ENCODE results near the gene PEX26.
"Not testable (repeated sequence)": the region's sequence is repeated elsewhere in the genome, so short reads cannot be mapped to it uniquely, and the experiment has no call there.

Gene PEX26

GRCh38 chr22:18059991-18060390 is 17.8 kb upstream of the PEX26 start:
- no peak overlapping the region for H3K4me3 ChIP-seq (ENCODE audit: low read depth, low read length)
- peaks cover 8% of the 10 kb centered on the region for H3K4me1 ChIP-seq
- no peaks in the 10 kb centered on the region for H3K36me3 ChIP-seq
- H3K9me3 ChIP-seq, result no peaks in the 10 kb centered on the region
- TF ChIP-seq CTCF (IDR thresholded peaks at IDR 0.05; ENCODE audit: low read depth, low read length), result no peak
- DNase-seq, result no peak
- H3K27me3 ChIP-seq, result no peaks in the 10 kb centered on the region

DNA sequence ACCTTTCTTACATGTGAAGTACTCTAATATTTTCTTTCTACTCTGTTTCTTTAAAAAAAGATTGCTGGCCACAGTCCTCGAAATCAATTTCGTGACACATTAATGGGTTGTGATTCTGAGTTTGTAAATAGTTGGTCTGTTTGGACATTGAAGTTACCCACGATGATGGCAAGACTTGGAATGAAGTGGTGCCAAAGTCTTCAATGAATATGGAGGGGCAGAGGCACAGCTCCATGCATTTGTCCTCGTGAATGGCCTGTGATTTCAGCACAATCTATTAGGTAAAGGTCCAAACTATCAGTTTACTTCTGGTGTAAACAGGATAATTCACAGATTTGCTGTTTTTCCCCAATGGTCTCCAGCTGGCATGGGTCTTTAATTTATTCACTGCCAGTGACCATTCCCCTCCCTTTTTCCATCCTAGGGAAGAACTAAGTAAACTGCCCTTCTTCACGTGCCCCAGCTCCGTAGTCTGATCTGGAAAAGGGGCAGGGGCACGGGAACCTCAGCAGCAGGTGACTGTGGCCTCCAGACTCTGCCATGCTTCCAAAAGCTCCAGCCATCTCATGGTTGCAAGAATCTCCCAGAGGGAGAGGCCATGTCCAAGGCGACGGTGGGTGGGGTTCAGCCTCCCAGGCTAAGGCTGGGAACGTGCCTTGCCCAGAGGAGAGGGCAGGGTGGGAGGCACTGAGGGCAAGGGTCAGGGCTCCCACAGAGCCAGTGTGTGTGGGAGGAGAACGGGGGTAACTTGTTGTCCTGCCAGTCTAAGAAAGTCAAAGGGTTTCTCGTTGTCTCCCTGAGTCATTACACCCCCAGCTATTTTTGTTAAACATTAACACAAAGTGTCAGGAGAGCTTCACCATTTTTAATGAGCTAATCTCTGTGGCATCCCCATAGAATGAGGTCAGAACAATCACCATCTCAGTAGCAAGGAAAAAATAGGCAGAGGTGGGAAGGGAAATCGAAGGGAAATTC is 16.9 kb upstream of the PEX26 start:
- Histone ChIP-seq H3K36me3 (no peaks in the 10 kb centered on the region), H3K27me3 (no peaks in the 10 kb centered on the region), H3K4me3 (ENCODE audit: low read depth, low read length) (no peak overlapping the region), H3K9me3 (no peaks in the 10 kb centered on the region), H3K4me1 (peaks cover 6% of the 10 kb centered on the region)
- no peak for TF ChIP-seq CTCF (IDR thresholded peaks at IDR 0.05; ENCODE audit: low read depth, low read length)
- DNase-seq, result no peak

- DNase-seq, result no peak
- no peaks in the 10 kb centered on the region for H3K4me1 ChIP-seq
- H3K27me3 ChIP-seq, result no peaks in the 10 kb centered on the region
- no peak for TF ChIP-seq CTCF (IDR thresholded peaks at IDR 0.05; ENCODE audit: low read depth, low read length)
- H3K9me3 ChIP-seq, result no peaks in the 10 kb centered on the region
- no peak overlapping the region for H3K4me3 ChIP-seq (ENCODE audit: low read depth, low read length)
- no peaks in the 10 kb centered on the region for H3K36me3 ChIP-seq
These were observed 15.4 kb upstream of the PEX26 start for GRCh38 chr22:18062421-18062820.

DNA sequence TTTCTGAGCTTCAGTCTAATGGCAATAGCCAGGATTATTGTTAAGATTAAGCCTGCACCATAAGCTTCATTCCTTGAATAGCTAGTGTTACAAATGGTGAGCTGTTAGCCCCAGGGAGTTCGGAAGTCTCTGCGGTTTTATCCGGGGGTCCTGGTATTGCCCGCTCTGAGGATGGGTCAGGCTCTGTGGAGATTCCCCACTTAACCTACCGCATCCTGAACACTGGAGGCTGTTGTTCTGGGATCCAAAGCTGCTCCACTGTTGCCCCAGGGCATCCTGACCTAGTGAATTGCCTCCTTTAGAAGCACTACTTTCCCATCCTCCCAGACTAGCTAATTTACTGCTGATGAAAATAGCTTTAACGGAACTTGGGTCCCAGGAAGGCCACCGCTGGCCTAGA is 14.5 kb upstream of the PEX26 start:
- Histone ChIP-seq H3K4me1 (no peaks in the 10 kb centered on the region), H3K36me3 (no peaks in the 10 kb centered on the region), H3K27me3 (no peaks in the 10 kb centered on the region), H3K4me3 (ENCODE audit: low read depth, low read length) (no peak overlapping the region), H3K9me3 (no peaks in the 10 kb centered on the region)
- no peak for TF ChIP-seq CTCF (IDR thresholded peaks at IDR 0.05; ENCODE audit: low read depth, low read length)
- no peak for DNase-seq

GRCh38 chr22:18063715-18064114 is 14.1 kb upstream of the PEX26 start:
- not testable (repeated sequence) for H3K36me3 ChIP-seq; H3K27me3 ChIP-seq; H3K4me1 ChIP-seq; H3K4me3 ChIP-seq (ENCODE audit: low read depth, low read length); DNase-seq; H3K9me3 ChIP-seq

GRCh38 chr22:18064636-18065035 is 13.2 kb upstream of the PEX26 start:
- no peaks in the 10 kb centered on the region for H3K4me1 ChIP-seq
- no peak for TF ChIP-seq CTCF (IDR thresholded peaks at IDR 0.05; ENCODE audit: low read depth, low read length)
- H3K4me3 ChIP-seq (ENCODE audit: low read depth, low read length), result no peak overlapping the region
- no peak for DNase-seq
- H3K27me3 ChIP-seq, result no peaks in the 10 kb centered on the region
- H3K36me3 ChIP-seq, result no peaks in the 10 kb centered on the region
- no peaks in the 10 kb centered on the region for H3K9me3 ChIP-seq

Measured in BE2C (cell line).